ENCODE data around the gene TCERG1L.

TCERG1L gene

GRCh38 chr10:131093795-131094366 lies 217.6 kb downstream of the TCERG1L start:
- DNase-seq = no peak

GRCh38 chr10:131093346-131093745 lies 218.2 kb downstream of the TCERG1L start:
- DNase-seq = no peak

- DNase-seq = no peak
These were observed 218.6 kb downstream of the TCERG1L start for GRCh38 chr10:131092876-131093275.

GRCh38 chr10:131092386-131092785 lies 219.1 kb downstream of the TCERG1L start:
- no peak for DNase-seq

GRCh38 chr10:131091682-131092081 lies 219.8 kb downstream of the TCERG1L start:
- DNase-seq = no peak

GRCh38 chr10:131090761-131091661 lies 220.5 kb downstream of the TCERG1L start:
- no peak for DNase-seq

- DNase-seq = no peak
These were observed 221.7 kb downstream of the TCERG1L start for GRCh38 chr10:131089861-131090260.

- DNase-seq = no peak
These were observed 222.4 kb downstream of the TCERG1L start for GRCh38 chr10:131089150-131089549.

GRCh38 chr10:131088619-131089018 lies 222.9 kb downstream of the TCERG1L start:
- DNase-seq = no peak

GRCh38 chr10:131087464-131088215 lies 223.9 kb downstream of the TCERG1L start:
- DNase-seq = no peak

GRCh38 chr10:131086511-131086910 lies 225.0 kb downstream of the TCERG1L start:
- no peak for DNase-seq

- DNase-seq = no peak
These were observed 225.4 kb downstream of the TCERG1L start for GRCh38 chr10:131086094-131086493.

GRCh38 chr10:131085091-131085860 lies 226.2 kb downstream of the TCERG1L start:
- DNase-seq = no peak

GRCh38 chr10:131084791-131085090 lies 226.8 kb downstream of the TCERG1L start:
- no peak for DNase-seq

GRCh38 chr10:131083915-131084790 lies 227.4 kb downstream of the TCERG1L start:
- DNase-seq = no peak

- DNase-seq = no peak
These were observed 228.5 kb downstream of the TCERG1L start for GRCh38 chr10:131082991-131083481.

- no peak for DNase-seq
These were observed 229.2 kb downstream of the TCERG1L start for GRCh38 chr10:131082201-131082850.

GRCh38 chr10:131081786-131082185 lies 229.7 kb downstream of the TCERG1L start:
- DNase-seq = no peak

- no peak for DNase-seq
These were observed 230.1 kb downstream of the TCERG1L start for GRCh38 chr10:131081376-131081775.

GRCh38 chr10:131080571-131080970 lies 230.9 kb downstream of the TCERG1L start:
- no peak for DNase-seq

GRCh38 chr10:131079314-131079713 lies 232.2 kb downstream of the TCERG1L start:
- DNase-seq = no peak
